Trophoblast cell (in vitro differentiated cells and primary cell): ENCODE measurements around the gene SPRR1B.

Experiments
- DNase-seq, 2 donors: peaks; one replicate each; pipeline ENCODE4 v3.0.0-alpha.2; 2016
- H2AFZ ChIP-seq: 2 replicates; pipeline ENCODE4 v1.6.1; 2013; ENCODE audit warnings: low read length, moderate library complexity, mild to moderate bottlenecking; ENCODE audit not compliant: insufficient read depth, poor library complexity
- H2AK5ac ChIP-seq: 2 replicates; pipeline ENCODE4 v1.6.1; 2013; ENCODE audit warnings: mild to moderate bottlenecking, low read length
- H2BK120ac ChIP-seq: 2 replicates; pipeline ENCODE4 v1.6.1; 2013; ENCODE audit warnings: low read length, mild to moderate bottlenecking, moderate library complexity; ENCODE audit not compliant: insufficient read depth, poor library complexity
- H2BK12ac ChIP-seq: 2 replicates; pipeline ENCODE4 v1.6.1; 2013; ENCODE audit warnings: mild to moderate bottlenecking, low read length, moderate library complexity
- H2BK5ac ChIP-seq: 2 replicates; pipeline ENCODE4 v1.6.1; 2013; ENCODE audit warnings: low read length, low read depth, moderate library complexity, mild to moderate bottlenecking; ENCODE audit not compliant: poor library complexity
- H3K14ac ChIP-seq: 2 replicates; pipeline ENCODE4 v1.6.1; 2013; ENCODE audit warnings: mild to moderate bottlenecking, low read length
- H3K18ac ChIP-seq: 2 replicates; pipeline ENCODE4 v1.6.1; 2013; ENCODE audit warnings: mild to moderate bottlenecking, low read length
- H3K23ac ChIP-seq: 2 replicates; pipeline ENCODE4 v1.6.1; 2013; ENCODE audit warnings: low read length
- H3K27ac ChIP-seq: 2 replicates; pipeline ENCODE4 v1.5.1; 2013; ENCODE audit warnings: low read depth, mild to moderate bottlenecking, inconsistent platforms, low read length, moderate library complexity
- H3K27me3 ChIP-seq: 2 replicates; pipeline ENCODE4 v1.6.1; 2013; ENCODE audit warnings: inconsistent platforms, mild to moderate bottlenecking, low read length, moderate library complexity; ENCODE audit not compliant: insufficient read depth
- H3K36me3 ChIP-seq, 2 experiments: 1 replicate in 1 of 2; 2 replicates in 1 of 2; pipeline ENCODE4 v1.6.1; 2013; ENCODE audit warnings: low read length in 2 of 2, mild to moderate bottlenecking in 2 of 2, moderate library complexity in 1 of 2; ENCODE audit not compliant: insufficient read depth in 2 of 2, control insufficient read depth in 1 of 2
- H3K4ac ChIP-seq: 2 replicates; pipeline ENCODE4 v1.6.1; 2013; ENCODE audit warnings: low read depth, mild to moderate bottlenecking, low read length, moderate library complexity
- H3K4me1 ChIP-seq, 2 experiments: 1 replicate in 1 of 2; 2 replicates in 1 of 2; pipeline ENCODE4 v1.6.1; 2013; ENCODE audit warnings: low read length in 2 of 2, mild to moderate bottlenecking in 2 of 2, moderate library complexity in 1 of 2; ENCODE audit not compliant: insufficient read depth in 2 of 2, control insufficient read depth in 1 of 2
- H3K4me2 ChIP-seq: 2 replicates; pipeline ENCODE4 v1.6.1; 2013; ENCODE audit warnings: inconsistent platforms, mild to moderate bottlenecking, low read length, moderate library complexity
- H3K4me3 ChIP-seq: 2 replicates; pipeline ENCODE4 v1.5.1; 2013; ENCODE audit warnings: mild to moderate bottlenecking, low read depth, low read length, inconsistent platforms
- H3K79me1 ChIP-seq: one replicate; pipeline ENCODE4 v1.6.1; 2013; ENCODE audit warnings: low read length
- H3K79me2 ChIP-seq: 2 replicates; pipeline ENCODE4 v1.6.1; 2013; ENCODE audit warnings: low read length, mild to moderate bottlenecking; ENCODE audit not compliant: control insufficient read depth, insufficient read depth, poor library complexity
- H3K9ac ChIP-seq: 2 replicates; pipeline ENCODE4 v1.6.1; 2013; ENCODE audit warnings: mild to moderate bottlenecking, low read length
- H3K9me3 ChIP-seq: 2 replicates; pipeline ENCODE4 v1.6.1; 2013; ENCODE audit warnings: low read depth, mild to moderate bottlenecking, control low read depth, inconsistent platforms, low read length; ENCODE audit not compliant: insufficient read depth
- H4K12ac ChIP-seq: 2 replicates; pipeline ENCODE4 v1.6.1; 2013; ENCODE audit warnings: low read depth, mild to moderate bottlenecking, low read length, moderate library complexity
- H4K8ac ChIP-seq: 2 replicates; pipeline ENCODE4 v1.6.1; 2013; ENCODE audit warnings: low read depth, mild to moderate bottlenecking, low read length, moderate library complexity
- H4K91ac ChIP-seq: one replicate; pipeline ENCODE4 v1.6.1; 2013; ENCODE audit warnings: low read depth, mild to moderate bottlenecking, low read length, moderate library complexity
- WGBS: extraction: QIAGEN DNeasy Blood & Tissue Kit; methylation state at CpG from one replicate; pipeline ENCODE4 v1.1.7; 2013; ENCODE audit warnings: missing lambda C conversion rate; ENCODE audit not compliant: insufficient read length, insufficient coverage; ENCODE audit errors: extremely low coverage; 5-methylcytosine and 5-hydroxymethylcytosine counted together

The SPRR1B gene

DNA sequence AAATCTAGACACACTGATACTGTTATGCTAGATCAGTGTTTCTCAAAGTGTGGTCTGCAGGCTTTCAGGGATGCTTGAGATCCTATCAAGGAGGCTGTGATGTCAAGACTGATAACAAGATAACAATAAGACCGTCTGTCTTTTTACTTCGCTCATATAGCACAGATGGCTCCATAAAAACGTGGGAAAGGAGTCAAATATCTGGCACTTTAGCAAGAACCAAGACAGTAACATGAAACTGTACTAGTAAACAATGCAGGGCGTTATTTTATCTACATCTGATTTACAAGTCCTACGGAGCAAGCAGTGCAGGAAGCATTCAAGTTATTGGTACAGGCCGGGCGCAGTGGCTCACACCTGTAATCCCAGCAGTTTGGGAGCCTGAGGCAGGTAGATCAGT is 33.1 kb upstream of the SPRR1B start:
- Histone ChIP-seq H3K14ac (no peak overlapping the region), H3K18ac (no peak overlapping the region), H3K27me3 (no peaks in the 10 kb centered on the region), H3K79me2 (no peaks in the 10 kb centered on the region), H3K4ac (no peak overlapping the region), H3K36me3 (no peaks in the 10 kb centered on the region), H3K27ac (no peak overlapping the region), H3K23ac (no peak overlapping the region), H4K91ac (no peak overlapping the region), H4K12ac (no peak overlapping the region), H3K4me2 (no peak overlapping the region), H2BK12ac (no peak overlapping the region), H2BK5ac (no peak overlapping the region), H3K4me3 (no peak overlapping the region), H3K4me1 (peaks cover 16 to 23% of the 10 kb centered on the region in 2 experiments), H4K8ac (no peak overlapping the region), H2AK5ac (no peak overlapping the region), H3K79me1 (no peaks in the 10 kb centered on the region), H2AFZ (no peak overlapping the region), H2BK120ac (no peak overlapping the region), H3K9me3 (peaks cover under 1% of the 10 kb centered on the region), H3K9ac (no peak overlapping the region)
- DNase-seq: peak; percentile 40 to 94
- no CpG with 5 or more reads among the region's 7 CpGs for WGBS

DNA sequence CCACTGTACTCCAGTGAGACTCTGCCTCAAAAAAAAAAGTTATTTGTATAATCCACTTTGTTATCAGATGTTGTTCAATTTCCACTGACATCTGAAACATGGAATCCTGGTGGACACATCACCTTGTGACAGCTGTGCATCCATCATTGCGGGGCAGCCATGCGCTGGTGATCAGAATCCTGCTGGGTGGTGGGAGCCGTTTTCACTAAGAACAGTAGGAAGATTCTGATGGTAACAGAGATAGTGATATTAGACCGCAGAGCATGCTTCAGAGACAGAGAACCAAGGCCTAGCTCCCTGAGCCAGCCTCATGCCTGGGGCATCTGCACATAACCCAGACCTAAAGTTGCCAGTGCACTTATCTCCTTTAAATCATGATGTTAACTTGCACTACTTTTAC is 32.5 kb upstream of the SPRR1B start:
- Histone ChIP-seq H3K27me3 (no peaks in the 10 kb centered on the region), H3K9me3 (no peaks in the 10 kb centered on the region), H2AK5ac (no peak overlapping the region), H3K4me2 (no peak overlapping the region), H3K4me1 (peaks cover 16 to 23% of the 10 kb centered on the region in 2 experiments), H2BK120ac (no peak overlapping the region), H3K18ac (no peak overlapping the region), H4K91ac (peak overlapping the region; percentile 43), H3K79me1 (no peaks in the 10 kb centered on the region), H3K79me2 (peaks cover 1% of the 10 kb centered on the region), H3K4ac (no peak overlapping the region), H2BK5ac (no peak overlapping the region), H3K27ac (no peak overlapping the region), H2BK12ac (no peak overlapping the region), H3K14ac (no peak overlapping the region), H3K4me3 (no peak overlapping the region), H3K23ac (no peak overlapping the region), H2AFZ (no peak overlapping the region), H4K12ac (no peak overlapping the region), H3K9ac (no peak overlapping the region), H4K8ac (no peak overlapping the region), H3K36me3 (no peaks in the 10 kb centered on the region)
- DNase-seq: peak; percentile 42 to 63
- WGBS: no CpG with 5 or more reads among the region's 4 CpGs

DNA sequence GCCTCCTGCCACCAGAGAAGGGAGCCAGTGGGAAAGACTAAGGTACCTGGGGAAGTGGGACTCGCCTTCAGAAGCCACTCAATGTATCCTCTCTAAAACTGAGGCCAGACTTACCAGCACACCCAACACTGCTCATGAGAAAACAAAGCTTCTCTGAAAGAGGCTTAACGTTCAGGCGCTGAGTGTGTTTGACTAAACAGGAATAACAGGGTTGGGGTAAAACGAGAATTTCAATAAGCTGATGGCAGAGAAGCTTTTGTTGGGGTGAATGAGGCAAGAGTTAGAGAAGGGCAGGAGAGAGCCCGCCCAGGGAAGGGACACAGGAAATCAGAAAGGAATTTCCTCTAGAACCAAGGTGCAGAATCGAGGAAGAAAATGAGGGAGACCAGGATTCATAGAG is 31.2 kb upstream of the SPRR1B start:
- no peak overlapping the region for H3K18ac ChIP-seq
- peak in 1 of 2 donors; percentile 18 for DNase-seq
- H3K4ac ChIP-seq: no peak overlapping the region
- no peak overlapping the region for H4K8ac ChIP-seq
- H3K14ac ChIP-seq: no peak overlapping the region
- H3K4me1 ChIP-seq: peaks cover 16 to 23% of the 10 kb centered on the region in 2 experiments
- H4K91ac ChIP-seq: no peak overlapping the region
- H3K27ac ChIP-seq: no peak overlapping the region
- H3K79me1 ChIP-seq: no peaks in the 10 kb centered on the region
- no peaks in the 10 kb centered on the region for H3K27me3 ChIP-seq
- H4K12ac ChIP-seq: no peak overlapping the region
- no peak overlapping the region for H3K4me3 ChIP-seq
- H3K79me2 ChIP-seq: peaks cover 1% of the 10 kb centered on the region
- no peak overlapping the region for H2AK5ac ChIP-seq
- WGBS: no CpG with 5 or more reads among the region's 6 CpGs
- no peak overlapping the region for H2BK5ac ChIP-seq
- H2BK120ac ChIP-seq: no peak overlapping the region
- peak overlapping the region; percentile 1 for H2BK12ac ChIP-seq
- no peaks in the 10 kb centered on the region for H3K36me3 ChIP-seq
- H3K9ac ChIP-seq: no peak overlapping the region
- H2AFZ ChIP-seq: no peak overlapping the region
- no peaks in the 10 kb centered on the region for H3K9me3 ChIP-seq
- no peak overlapping the region for H3K23ac ChIP-seq
- no peak overlapping the region for H3K4me2 ChIP-seq

DNA sequence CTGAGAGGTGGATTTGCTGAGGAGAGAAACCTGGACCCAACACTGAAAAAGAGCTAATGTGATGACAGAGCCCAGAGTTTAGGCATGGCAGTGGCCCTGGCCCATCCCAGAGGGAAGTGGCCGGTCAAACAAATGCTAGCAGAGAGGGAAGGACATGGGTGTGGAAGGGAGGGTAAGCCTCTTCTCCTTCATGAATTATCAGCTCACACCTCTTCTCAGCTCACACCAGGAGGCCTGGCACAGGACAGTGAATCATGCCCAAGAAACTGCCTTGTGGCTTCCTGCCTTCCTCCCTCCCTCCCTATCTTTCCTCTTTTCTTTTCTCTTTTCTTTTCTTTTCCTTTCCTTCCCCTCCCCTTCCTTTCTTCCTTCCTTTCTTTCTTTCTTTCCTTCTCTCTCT is 30.7 kb upstream of the SPRR1B start:
- Histone ChIP-seq H3K36me3 (no peaks in the 10 kb centered on the region), H2BK12ac (peak overlapping the region; percentile 15), H3K9ac (no peak overlapping the region), H3K79me1 (no peaks in the 10 kb centered on the region), H3K27ac (no peak overlapping the region), H2AFZ (no peak overlapping the region), H3K79me2 (peaks cover 1% of the 10 kb centered on the region), H3K4me3 (no peak overlapping the region), H3K27me3 (no peaks in the 10 kb centered on the region), H4K8ac (no peak overlapping the region), H4K91ac (no peak overlapping the region), H3K14ac (no peak overlapping the region), H2BK120ac (no peak overlapping the region), H3K4ac (no peak overlapping the region), H3K9me3 (no peaks in the 10 kb centered on the region), H3K23ac (no peak overlapping the region), H3K4me2 (no peak overlapping the region), H3K4me1 (peaks cover 16 to 23% of the 10 kb centered on the region in 2 experiments), H2BK5ac (no peak overlapping the region), H4K12ac (no peak overlapping the region), H2AK5ac (no peak overlapping the region), H3K18ac (no peak overlapping the region)
- WGBS: no CpG with 5 or more reads among the region's 1 CpG
- no peak for DNase-seq
